ENCODE data around the gene ZNF23.

ZNF23 gene

DNA sequence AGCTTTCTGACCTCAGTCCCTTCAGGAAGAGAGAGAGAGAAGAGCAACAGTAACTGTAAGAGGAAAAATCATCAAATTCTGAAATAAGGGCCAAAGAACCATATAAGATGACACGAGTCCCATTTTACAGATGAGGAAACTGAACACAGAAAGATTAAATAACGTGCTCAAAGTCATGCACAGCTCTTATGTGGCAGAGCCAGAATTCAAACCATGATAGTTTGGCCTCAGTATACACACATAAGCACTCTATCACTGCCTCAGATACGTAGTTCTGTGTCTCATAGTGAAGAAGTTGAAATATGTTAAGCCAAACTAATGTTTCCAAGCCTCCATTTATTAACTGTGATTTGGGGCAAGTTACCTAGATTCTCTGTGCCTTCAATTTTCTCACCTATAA lies 29.0 kb upstream of the ZNF23 start:
- DNase-seq (ENCODE audit: extremely low spot score): no peak
- ChIA-PET POLR2A (no interaction called here), CTCF (no interaction called here)
- TF ChIP-seq ARNT (IDR thresholded peaks at IDR 0.05) (no peak), ELF4 (IDR thresholded peaks at IDR 0.05) (no peak), L3MBTL2 (conservative IDR thresholded peaks at IDR 0.05) (no peak), ZNF384 (IDR thresholded peaks at IDR 0.05) (no peak)
- TF ChIP-seq, protein P1, sequence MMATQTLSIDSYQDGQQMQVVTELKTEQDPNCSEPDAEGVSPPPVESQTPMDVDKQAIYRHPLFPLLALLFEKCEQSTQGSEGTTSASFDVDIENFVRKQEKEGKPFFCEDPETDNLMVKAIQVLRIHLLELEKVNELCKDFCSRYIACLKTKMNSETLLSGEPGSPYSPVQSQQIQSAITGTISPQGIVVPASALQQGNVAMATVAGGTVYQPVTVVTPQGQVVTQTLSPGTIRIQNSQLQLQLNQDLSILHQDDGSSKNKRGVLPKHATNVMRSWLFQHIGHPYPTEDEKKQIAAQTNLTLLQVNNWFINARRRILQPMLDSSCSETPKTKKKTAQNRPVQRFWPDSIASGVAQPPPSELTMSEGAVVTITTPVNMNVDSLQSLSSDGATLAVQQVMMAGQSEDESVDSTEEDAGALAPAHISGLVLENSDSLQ (IDR thresholded peaks at IDR 0.05): no peak

DNA sequence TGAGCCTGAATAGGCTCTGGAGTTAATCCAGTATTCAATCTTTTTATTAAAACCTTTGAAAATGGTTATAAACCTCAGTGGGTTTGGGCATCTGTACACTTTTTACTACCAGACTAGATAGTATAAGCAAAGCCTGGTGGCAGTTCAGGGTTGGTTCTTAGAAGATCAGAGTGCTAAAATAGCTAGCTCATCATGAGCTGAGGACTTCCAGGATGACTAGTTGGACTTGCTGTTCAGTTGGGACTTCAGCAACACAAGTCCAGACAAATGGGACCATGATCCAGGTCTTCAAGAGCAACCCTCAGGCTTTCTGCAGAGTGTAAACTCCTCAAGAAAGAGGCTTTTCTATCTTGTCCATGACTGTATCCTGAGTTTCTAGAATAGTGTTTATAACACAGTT lies 28.3 kb upstream of the ZNF23 start:
- DNase-seq (ENCODE audit: extremely low spot score): no peak
- CTCF ChIA-PET: no interaction called here
- TF ChIP-seq L3MBTL2 (conservative IDR thresholded peaks at IDR 0.05) (no peak), CTBP1 (IDR thresholded peaks at IDR 0.05; ENCODE audit: borderline replicate concordance) (no peak), FOXK2 (IDR thresholded peaks at IDR 0.05) (no peak), SP1 (IDR thresholded peaks at IDR 0.05) (no peak), FOXM1 (IDR thresholded peaks at IDR 0.05; ENCODE audit: borderline replicate concordance) (no peak), ZNF384 (IDR thresholded peaks at IDR 0.05) (no peak), TARDBP (IDR thresholded peaks at IDR 0.05) (no peak), ARNT (IDR thresholded peaks at IDR 0.05) (no peak), LEF1 (IDR thresholded peaks at IDR 0.05; ENCODE audit: borderline replicate concordance) (no peak), ELF4 (IDR thresholded peaks at IDR 0.05) (no peak), BHLHE40 (IDR thresholded peaks at IDR 0.05; ENCODE audit: borderline replicate concordance) (no peak), SUZ12 (IDR thresholded peaks at IDR 0.05) (no peak), HDGF (IDR thresholded peaks at IDR 0.05; ENCODE audit: borderline replicate concordance) (no peak), FOXA1 (IDR thresholded peaks at IDR 0.05) (no peak), NFRKB (IDR thresholded peaks at IDR 0.05) (no peak)
- TF ChIP-seq, protein P1 (IDR thresholded peaks at IDR 0.05): no peak
- POLR2A ChIA-PET: interaction anchor here (2.4 kb wide), 1 partner anchor 29 kb away, joined by 9 read pairs; the partner anchor contains the start of gene ZNF23

DNA sequence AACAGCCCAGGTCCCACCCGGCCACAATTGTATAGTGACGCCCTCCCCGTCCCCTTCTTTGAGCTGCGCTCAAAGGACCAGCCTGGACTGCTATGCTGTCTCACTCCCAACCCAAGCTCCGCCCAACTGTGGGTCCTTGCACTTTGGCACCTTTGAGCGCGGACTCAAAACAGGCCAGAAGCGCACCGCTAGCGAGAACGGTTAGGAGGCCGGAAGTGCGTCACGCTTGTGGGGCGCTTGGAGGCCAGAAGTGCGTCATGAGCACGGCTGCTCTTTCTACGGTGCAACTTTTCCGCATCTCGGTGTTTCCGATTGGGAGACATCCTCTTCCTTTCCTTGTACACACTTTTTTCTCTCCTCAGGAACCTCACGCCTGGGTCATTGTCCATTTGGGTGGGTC lies 27.1 kb upstream of the ZNF23 start, which contains the start of gene ZNF19:
Gene ZNF19 (minus strand): TSS at position 203 of the 400 bp plus-strand sequence. CDS start 7,210 bp downstream, outside the sequence.
- POLR2A ChIA-PET: interaction anchor here (2.4 kb wide), 1 partner anchor 28 kb away, joined by 9 read pairs; the partner anchor contains the start of gene ZNF23
- DNase-seq (ENCODE audit: extremely low spot score): no peak
- TF ChIP-seq, protein P1 (IDR thresholded peaks at IDR 0.05): no peak
- no peak for TF ChIP-seq FOXA1 (IDR thresholded peaks at IDR 0.05)
- no peak for TF ChIP-seq ARNT (IDR thresholded peaks at IDR 0.05)
- TF ChIP-seq CTBP1 (IDR thresholded peaks at IDR 0.05; ENCODE audit: borderline replicate concordance): no peak
- no peak for TF ChIP-seq FOXM1 (IDR thresholded peaks at IDR 0.05; ENCODE audit: borderline replicate concordance)
- no peak for TF ChIP-seq SUZ12 (IDR thresholded peaks at IDR 0.05)
- no peak for TF ChIP-seq NFRKB (IDR thresholded peaks at IDR 0.05)
- TF ChIP-seq HDGF (IDR thresholded peaks at IDR 0.05; ENCODE audit: borderline replicate concordance): no peak
- TF ChIP-seq LEF1 (IDR thresholded peaks at IDR 0.05; ENCODE audit: borderline replicate concordance): no peak
- TF ChIP-seq ZNF384 (IDR thresholded peaks at IDR 0.05): no peak
- no peak for TF ChIP-seq BHLHE40 (IDR thresholded peaks at IDR 0.05; ENCODE audit: borderline replicate concordance)
- TF ChIP-seq FOXK2 (IDR thresholded peaks at IDR 0.05): no peak
- no peak for TF ChIP-seq SP1 (IDR thresholded peaks at IDR 0.05)
- TF ChIP-seq ELF4 (IDR thresholded peaks at IDR 0.05): no peak
- TF ChIP-seq L3MBTL2 (conservative IDR thresholded peaks at IDR 0.05): no peak
- no peak for TF ChIP-seq TARDBP (IDR thresholded peaks at IDR 0.05)
- CTCF ChIA-PET: interaction anchor here (1.8 kb wide), 1 partner anchor 10 kb away, joined by 7 read pairs; no protein-coding TSS in a partner anchor

DNA sequence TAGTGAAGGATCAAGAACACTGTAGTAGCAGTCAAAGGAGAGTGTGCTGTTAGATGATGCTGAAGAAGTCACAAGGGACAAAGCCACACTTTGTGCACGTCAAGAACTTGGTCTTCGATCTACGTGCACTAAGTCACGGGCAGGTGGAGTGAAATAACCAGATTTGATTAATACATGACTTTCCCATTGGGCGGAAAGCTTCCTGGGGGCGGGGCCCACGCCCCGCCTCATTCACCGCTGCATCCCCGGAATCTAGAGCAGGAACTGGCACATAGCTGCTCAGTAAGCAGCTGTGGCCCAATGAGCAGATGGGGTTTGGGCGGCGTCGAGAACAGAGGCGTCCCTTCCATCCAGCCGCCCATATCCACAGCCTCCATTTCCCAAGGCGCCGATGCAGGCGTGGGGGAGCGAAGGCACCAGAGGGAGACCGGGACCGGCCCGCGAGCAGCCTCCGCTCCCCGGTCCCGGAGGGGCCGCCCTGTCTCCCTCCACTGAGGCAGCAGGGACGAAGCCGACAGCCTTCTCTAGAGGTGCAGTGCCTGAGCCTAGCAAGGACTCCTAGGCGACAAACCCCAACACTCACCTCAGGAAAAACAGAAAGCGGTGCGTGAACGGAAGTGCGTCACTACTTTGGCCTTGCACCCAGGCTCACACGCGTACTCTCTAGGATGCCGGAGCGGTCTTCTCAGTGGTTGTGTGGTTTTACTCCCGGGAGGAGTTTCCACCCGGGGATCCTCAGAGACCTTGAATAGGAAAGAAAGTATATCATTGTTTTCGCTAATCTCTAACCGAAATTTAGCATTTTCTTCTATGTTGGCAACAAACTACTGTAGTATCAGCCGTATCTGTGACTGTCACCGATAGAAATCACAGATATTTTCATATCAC lies 22.2 kb upstream of the ZNF23 start:
- no peak for TF ChIP-seq TARDBP (IDR thresholded peaks at IDR 0.05)
- peak; percentile 67 for TF ChIP-seq L3MBTL2 (conservative IDR thresholded peaks at IDR 0.05)
- peak; percentile 14; the same call in 1 of the 2 replicates for TF ChIP-seq ELF4 (IDR thresholded peaks at IDR 0.05)
- ChIA-PET POLR2A (interaction anchor here (0.6 to 1.9 kb wide), 11 partner anchors 9 to 47 kb away, joined by 3 to 29 read pairs (median 3); partner anchors contain the start of genes CHST4 and ZNF23), CTCF (no interaction called here)
- peak; percentile 86 for DNase-seq (ENCODE audit: extremely low spot score)

DNA sequence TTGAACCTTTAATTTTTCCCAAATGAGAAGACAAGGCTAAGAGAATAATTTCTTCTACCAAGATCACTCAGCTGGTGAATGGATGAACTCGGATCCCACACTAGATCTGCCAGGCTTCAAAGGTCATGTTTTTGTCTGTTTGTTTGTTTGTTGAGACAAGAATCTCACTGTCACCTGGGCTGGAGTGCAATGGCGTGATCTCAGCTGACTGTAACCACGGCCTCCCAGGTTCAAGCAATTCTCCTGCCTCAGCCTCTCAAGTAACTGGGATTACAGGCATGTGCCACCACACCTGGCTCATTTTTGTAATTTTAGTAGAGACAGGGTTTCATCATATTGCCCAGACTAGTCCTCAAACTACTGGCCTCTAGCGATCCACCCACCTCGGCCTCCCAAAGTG lies 20.5 kb upstream of the ZNF23 start:
- CTCF ChIA-PET: no interaction called here
- TF ChIP-seq BHLHE40 (IDR thresholded peaks at IDR 0.05; ENCODE audit: borderline replicate concordance): no peak
- no peak for TF ChIP-seq NFRKB (IDR thresholded peaks at IDR 0.05)
- no peak for TF ChIP-seq FOXA1 (IDR thresholded peaks at IDR 0.05)
- no peak for TF ChIP-seq FOXM1 (IDR thresholded peaks at IDR 0.05; ENCODE audit: borderline replicate concordance)
- TF ChIP-seq, protein P1 (IDR thresholded peaks at IDR 0.05): no peak
- no peak for TF ChIP-seq L3MBTL2 (conservative IDR thresholded peaks at IDR 0.05)
- no peak for TF ChIP-seq LEF1 (IDR thresholded peaks at IDR 0.05; ENCODE audit: borderline replicate concordance)
- no peak for TF ChIP-seq TARDBP (IDR thresholded peaks at IDR 0.05)
- no peak for TF ChIP-seq ELF4 (IDR thresholded peaks at IDR 0.05)
- TF ChIP-seq FOXK2 (IDR thresholded peaks at IDR 0.05): no peak
- TF ChIP-seq ARNT (IDR thresholded peaks at IDR 0.05): no peak
- TF ChIP-seq HDGF (IDR thresholded peaks at IDR 0.05; ENCODE audit: borderline replicate concordance): no peak
- no peak for TF ChIP-seq SUZ12 (IDR thresholded peaks at IDR 0.05)
- TF ChIP-seq SP1 (IDR thresholded peaks at IDR 0.05): no peak
- TF ChIP-seq CTBP1 (IDR thresholded peaks at IDR 0.05; ENCODE audit: borderline replicate concordance): no peak
- POLR2A ChIA-PET: interaction anchor here (1.9 kb wide), 1 partner anchor 20 kb away, joined by 29 read pairs; the partner anchor contains the start of gene ZNF23
- DNase-seq (ENCODE audit: extremely low spot score): no peak
